SKM-1 treated with dmso at 0.1 percent for 144 hours (cell line): ENCODE measurements around the gene NAGK.
"Not testable (repeated sequence)": the region's sequence is repeated elsewhere in the genome, so short reads cannot be mapped to it uniquely, and the experiment has no call there.

Source experiments
- DNase-seq: peaks from one replicate; lab custom pipeline; 2025; ENCODE audit not compliant: unreplicated experiment; lab: John Stamatoyannopoulos, UW

NAGK gene

DNA sequence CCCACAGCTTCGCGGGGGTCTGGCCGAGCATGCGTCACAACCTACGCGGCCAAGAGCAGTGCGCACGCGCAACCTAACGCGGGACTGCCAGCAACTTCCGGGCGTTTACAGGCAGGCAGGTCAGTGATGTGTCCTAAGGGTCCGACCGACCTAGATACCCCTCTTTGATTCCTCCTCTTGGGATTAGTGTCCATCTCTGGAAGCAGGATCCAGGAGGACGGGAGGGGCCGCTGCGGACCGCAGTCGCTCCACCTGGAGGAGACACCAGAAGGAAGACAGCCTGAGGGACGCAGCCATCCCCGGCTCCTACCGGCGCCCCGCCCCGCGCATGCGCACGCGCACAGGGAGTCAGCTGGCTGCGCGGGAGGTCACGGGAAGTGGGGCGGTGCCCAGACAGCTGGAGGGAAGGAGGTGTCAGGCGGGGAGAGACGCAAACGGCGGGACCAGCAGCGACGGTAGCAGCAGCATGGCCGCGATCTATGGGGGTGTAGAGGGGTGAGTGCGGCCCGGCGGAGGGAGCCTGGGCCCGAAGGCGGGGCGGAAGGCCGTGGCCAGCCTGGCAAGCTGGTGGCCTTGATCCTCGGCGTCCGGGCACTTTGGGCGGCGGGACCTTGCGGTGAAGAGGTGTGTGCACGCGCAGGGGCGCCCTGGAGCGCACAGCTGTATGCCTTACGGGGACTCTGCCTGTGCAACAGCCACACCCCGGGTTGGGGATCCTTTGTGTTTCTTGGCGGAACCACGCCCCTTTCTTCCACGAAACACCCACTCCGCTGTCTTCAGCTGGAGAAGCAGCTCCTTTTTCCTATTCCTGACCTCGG lies at the start of gene NAGK:
Gene NAGK (plus strand): TSS at position 431 of the 818 bp plus-strand sequence. CDS start 36 bp downstream, at position 467.
- DNase-seq = peak; percentile 93

DNA sequence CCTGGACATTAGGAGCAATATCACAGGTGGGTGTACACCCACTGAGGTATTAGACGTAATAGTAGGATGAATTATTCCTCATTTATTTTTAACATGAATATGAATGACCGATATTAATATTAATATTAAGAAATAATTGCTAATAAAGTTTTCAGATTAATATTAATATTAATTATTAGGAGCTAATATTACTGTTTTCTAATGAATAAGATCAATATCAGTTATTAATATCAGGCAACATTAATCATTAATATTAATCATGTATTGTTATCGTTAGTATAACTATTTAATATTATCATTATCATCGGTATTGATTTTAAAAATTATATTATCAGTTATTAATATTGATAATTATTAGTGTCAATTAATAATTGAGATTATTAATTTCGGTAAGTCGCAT lies 48.5 kb upstream of the NAGK start:
- DNase-seq = not testable (repeated sequence)

DNA sequence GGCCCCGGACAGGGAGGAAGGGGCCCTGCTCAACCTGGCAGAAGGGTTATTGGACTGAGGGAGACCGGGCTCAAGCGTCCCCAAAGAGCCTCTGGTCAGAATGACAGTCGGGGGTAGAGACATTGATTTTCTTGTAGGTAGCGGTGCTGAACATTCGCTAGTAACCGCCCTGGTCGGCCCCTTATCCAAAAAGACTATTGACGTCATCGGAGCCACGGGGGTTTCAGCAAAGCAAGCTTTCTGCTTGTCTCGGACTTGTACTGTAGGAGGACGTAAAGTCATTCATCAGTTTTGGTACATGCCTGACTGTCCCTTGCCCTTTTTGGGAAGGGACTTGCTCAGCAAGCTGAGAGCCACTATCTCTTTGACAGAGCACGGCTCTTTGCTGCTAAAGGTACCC lies 47.1 kb upstream of the NAGK start:
- DNase-seq = not testable (repeated sequence)

DNA sequence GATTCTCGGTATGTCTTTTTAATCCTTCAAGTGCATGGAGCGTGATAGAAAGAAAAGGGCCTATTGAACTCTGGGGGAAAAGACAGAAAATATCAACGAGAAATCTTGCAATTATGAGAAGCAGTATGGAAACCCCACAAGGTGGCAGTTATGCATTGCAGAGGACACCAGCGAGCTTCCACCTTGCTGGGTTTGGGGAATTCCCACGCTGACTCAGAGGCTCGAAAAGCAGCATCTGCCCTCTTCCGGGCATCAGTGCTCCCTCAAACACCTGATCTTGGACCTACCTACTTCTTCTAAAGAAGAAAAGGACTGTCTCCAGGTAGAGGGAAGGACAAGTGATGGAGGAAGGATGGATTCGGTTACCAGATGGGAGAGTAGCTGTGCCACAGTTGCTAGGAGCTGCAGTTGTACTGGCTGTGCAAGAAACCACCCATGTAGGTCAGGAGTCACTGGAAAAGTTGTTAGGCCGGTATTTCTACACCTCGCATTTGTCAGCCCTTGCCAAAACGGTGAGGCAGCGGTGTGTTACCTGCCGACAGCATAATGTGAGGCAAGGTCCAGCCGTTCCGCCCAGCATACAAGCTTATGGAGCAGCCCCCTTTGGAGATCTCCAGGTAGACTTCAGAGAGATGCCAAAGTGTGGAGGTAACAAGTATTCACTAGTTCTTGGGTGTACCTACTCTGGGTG lies 44.8 kb upstream of the NAGK start:
- not testable (repeated sequence) for DNase-seq

DNA sequence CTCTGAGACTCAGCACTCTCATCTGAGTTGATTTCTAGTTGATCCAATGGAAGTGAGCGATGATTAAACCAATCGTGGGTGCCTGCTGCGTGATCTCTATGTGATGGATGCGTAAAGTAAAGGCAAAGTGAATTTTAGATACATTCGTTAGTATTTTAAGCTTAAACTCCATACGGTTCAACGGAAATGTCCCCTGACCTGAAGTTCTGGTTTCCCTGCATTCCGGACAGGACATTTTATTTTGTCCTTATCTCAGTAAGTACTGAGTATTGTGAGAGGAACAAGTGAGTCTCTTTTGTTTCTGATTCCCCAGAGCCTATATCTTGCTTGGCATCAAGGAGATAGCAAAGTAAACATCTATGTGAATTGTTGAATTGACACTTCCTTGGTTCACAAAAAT lies 32.2 kb upstream of the NAGK start:
- DNase-seq = not testable (repeated sequence)

DNA sequence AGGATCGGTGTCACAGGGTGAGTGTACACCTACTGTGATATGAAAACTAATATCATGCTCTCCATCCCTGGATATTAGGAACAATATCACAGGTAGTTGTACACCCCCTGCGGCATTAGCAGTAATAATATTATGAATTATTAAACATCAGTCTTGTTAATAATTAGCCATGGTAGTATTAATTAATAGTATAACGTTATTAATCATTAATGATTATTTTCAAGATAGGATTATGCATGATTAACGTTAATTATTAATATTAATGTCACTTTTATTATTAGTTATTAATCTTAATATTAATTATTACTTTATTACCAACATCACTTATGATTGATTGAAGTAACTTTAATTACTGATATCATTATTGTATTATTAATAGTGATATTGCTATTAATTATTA lies 26.2 kb upstream of the NAGK start:
- DNase-seq = no peak

DNA sequence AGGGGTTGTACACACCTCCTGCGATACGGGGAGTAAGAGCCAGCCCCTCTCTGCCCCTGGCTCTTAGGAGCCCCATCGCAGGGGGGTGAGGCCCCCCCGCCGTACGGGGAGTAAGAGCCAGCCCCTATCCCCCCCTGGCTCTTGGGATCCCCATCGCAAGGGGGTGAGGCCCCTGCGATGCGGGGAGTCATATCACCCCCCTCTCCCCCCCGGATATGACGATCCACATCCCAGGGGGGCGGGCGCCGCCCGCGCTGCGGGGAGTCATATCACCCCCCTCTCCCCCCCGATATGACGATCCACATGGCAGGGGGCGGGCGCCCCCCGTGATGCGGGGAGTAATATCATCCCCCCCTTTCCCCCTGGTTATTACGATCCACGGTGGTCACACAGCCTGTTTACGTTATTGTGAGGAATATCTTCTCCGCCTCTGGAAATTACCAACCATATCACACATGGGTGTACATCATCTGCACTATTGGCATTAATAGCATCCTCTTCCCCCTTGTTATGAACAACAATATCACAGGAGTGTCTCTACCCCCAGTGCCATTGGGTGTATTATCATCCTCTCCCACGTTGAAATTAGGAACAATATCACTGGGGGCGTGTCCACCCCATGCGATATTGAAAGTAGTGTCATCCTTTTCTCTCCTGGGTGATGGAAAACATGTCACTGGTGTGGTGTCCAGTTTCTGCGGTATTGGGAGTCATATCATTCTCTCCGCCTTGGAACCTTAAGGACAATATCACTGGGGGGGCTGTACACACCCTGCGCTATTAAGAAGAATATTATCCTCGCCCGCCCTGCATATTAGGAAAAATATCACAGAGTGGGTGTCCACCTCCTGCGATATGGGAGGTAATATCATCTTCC lies 24.7 kb upstream of the NAGK start:
- DNase-seq = no peak

DNA sequence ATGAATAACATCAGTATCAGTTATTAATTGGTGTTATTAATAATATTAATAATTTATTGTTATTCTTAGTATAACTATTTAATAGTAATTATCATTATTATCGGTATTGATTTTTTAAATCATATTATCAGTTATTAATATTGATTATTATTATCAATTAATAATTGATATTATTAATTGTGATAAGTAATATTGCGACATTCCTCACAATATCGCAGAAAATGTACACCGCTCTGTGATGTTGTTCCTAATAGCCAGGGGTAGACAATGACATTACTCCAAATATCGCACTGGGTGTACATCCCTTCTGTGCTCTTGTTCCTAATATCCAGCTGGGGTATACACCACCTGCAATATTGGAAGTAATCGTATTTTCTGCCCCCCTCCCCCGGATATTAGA lies 23.3 kb upstream of the NAGK start:
- DNase-seq = no peak

DNA sequence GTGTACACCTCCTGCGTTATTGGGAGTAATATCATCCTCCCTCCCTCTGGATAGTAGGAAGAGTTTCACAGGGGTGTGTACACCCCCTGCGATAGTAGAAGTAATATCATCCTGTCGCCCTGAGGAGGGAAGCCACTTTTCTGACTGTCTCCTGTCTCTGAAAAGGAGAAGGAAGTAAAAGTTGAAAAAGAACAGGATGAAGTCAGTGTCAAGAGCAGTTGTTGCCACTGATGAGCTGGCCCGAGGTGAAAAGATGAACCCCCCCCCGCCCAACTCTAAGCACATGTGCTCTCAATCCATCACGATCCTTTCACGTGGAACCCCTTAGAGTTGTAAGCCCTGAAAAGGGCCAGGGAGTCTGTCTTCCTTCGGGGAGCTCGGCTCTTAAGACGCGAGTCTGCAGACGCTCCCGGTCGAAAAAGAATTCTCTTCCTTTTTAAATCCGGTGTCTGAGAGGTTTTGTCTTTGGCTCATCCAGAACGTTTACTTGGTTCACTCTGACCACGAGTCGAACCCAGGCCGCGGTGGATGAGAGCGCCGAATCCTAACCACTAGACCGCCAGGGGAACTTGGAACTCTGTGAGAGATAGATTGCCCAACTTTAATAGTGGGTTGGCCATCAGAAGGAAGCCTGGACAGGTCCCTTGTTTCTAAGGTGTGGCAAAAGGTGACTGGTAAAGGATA lies 22.4 kb upstream of the NAGK start:
- peak; percentile 64 for DNase-seq

DNA sequence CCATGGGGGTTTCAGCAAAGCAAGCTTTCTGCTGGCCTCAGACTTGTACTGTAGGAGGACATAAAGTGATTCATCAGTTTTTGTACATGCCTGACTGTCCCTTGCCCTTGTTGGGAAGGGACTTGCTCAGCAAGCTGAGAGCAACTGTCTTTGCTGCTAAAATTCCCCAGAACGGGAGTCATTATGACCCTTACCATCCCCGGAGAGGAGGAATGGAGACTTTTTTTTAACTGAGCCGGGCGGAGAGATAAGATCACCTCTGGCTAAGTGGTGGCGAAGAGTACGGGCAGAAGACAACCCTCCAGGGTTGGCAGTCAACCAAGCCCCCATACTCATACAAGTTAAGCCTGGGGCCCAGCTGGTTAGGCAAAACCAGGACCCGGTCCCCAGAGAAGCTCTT lies 20.4 kb upstream of the NAGK start:
- DNase-seq = no peak

DNA sequence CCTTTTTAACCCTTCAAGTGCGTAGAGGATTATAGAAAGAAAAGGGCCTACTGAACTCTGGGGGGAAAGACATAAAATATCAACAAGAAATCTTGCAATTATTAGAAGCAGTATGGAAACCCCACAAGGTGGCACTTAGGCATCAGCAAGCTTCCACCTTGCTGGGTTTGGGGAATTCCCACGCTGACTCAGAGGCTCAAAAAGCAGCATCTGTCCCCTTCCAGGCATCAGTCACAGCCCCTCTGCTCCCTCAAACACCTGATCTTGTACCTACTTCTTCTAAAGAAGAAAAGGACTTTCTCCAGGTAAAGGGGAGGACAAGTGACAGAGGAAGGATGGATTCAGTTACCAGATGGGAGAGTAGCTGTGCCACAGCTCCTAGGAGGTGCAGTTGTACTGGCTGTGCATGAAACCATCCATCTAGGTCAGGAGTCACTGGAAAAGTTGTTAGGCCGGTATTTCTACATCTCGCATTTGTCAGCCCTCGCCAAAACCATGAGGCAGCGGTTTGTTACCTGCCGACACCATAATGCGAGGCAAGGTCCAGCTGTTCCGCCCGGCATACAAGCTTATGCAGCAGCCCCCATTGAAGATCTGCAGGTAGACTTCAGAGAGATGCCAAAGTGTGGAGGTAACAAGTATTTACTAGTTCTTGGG lies 18.6 kb upstream of the NAGK start:
- DNase-seq = not testable (repeated sequence)

DNA sequence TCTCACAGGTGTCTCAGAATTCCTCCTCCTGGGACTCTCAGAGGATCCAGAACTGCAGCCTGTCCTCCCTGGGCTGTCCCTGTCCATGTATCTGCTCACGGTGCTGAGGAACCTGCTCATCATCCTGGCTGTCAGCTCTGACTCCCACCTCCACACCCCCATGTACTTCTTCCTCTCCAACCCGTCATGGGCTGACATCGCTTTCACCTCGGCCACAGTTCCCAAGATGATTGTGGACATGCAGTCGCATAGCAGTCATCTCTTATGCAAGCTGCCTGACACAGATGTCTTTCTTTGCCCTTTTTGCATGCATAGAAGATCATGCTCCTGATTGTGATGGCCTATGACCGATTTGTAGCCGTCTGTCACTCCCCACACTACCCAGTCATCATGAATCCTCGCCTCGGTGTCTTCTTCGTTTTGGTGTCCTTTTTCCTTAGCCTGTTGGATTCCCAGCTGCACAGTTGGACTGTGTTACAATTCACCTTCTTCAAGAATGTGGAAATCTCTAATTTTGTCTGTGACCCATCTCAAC lies 13.2 kb upstream of the NAGK start:
- DNase-seq = not testable (repeated sequence)

DNA sequence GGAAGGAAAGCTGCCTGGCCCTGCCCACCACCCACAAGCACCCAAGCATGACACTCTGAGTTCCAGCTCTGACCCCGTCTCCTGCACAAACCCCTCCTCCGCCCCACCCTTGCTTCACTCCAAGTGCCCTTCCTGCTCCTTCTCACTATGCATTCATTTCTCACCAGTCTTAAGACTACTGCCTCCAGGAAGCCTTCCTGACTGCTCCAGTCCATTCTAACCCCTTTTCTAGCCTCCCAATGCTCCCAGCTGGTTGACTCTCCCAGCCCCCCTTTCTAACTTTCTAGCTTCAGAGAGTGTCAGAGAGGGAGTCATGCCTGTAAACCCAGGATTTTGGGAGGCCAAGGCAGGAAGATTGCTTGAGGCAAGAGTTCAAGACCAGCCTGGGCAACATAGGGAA lies 8.2 kb upstream of the NAGK start:
- no peak for DNase-seq

DNA sequence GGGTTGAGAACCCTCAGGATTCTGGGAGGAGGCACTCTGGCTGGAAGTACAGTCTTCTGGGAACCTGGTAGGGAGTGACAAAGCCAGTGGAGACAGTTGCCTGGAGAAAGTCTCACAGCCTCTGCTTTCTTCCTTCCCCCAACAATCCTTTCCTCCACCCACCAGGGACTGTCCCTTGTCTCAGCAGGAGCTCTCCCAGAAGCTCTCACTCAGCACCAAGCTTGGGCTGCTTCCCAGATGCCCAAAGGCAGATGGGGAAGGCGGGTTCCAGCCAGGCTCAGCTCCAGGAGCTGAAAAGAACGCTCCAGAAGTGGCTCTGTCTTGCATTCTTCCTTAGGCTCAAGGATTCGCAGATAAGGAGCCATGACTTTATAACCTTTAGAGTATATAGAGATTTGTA lies 7.6 kb upstream of the NAGK start:
- no peak for DNase-seq

DNA sequence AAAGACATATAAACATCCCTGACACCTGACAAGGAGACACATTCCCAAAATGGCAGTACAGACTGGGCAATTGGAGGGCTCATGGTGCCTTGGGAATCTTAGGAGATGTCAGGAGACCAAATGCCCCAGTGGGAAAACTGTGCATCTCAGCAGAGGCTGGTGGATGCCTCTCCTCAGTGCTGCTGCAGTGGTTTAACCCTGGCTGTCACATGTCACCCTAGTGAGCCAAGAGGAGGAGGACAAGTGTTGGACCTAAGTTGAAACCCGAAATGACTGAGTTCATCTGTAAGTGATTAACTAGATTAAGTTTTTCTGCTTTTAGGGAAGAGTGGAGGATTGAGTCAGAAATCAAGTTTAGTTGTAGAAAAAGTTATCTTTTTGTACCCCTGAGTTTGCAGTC lies 5.2 kb upstream of the NAGK start:
- DNase-seq = no peak

DNA sequence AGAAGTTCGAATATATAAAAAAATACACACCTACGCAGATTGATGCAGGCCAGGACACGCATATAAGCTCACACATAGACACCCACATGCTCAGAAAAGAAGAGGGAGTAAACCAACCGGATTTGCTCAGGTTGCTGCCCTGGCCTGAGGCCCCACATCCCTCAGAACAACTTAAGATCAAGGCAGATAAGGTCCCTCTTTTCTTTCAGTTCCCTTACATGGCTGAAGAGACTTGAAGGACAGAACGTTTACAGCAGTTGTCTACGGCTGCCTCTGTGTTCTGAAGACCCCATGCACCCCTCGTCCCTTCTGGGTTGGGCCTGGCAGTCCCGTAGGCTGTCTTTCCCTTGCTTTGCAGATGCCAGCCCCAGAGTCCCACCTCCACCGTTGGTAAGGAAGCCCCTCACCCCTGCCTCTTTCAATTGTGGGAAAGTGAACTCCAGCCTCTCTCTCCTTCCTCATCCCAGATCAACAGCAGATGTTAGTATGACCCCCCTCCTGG lies 4.3 kb upstream of the NAGK start:
- no peak for DNase-seq

DNA sequence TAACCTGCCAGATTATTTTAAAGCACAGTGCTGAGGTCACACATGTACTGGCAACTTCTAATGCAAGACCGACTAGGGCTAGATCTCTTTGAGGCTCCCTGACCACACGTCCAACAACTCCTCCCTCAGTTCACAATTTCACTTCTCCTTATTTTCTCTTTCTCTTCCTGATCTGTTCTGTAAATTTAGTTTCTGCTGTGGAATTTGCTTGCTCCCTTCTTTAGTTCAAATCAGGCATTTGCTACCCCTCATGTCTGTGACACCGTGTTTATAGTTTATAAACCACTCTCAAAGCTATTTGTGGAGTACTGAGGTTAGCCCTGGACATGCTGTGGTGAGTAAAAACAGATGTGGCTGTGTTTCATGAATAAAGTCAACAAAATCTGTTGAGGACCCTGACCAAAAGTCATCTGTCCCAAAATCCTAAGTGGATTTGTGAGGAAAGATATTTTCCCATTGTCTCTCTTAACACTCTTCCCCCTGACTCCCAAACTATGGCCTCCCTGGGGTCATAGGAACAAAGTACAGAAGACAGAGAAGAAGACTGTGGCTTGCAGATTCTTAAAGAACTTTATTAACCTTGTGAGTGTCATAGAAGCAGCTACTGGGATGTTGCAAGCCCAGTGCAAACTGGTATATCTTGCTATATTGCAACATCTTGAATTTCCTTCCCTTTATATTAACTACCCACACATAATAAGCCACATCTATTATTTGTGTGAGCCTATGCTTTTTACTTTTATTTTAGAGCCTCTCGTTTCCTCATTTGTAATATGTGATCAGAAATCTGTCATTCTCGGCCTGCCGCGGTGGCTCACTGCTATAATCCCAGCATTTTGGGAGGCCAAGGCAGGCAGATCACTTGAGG lies 3.5 kb upstream of the NAGK start:
- peak; percentile 96 for DNase-seq

DNA sequence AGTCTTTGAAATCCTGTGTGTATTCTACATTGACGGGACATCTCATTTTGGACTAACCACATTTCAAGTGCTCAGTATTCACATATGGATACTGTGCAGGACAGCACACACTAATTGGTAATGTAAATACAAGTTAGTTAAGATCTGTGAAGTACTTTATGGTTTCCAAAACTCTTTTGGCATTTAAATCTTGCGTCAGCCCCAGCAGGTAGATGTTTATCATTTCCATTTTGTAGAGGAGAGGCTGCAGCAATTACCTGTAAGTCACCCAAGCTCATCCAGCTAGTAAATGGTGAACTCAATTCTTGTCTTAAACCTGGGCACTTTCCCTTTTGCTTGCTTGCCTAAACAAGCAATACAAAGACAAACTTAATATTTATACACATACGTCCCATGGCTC lies 1.6 kb upstream of the NAGK start:
- DNase-seq = no peak
